Sciatic nerve (tissue), 2 donors: Measurements from ENCODE around the gene NMD3. TPM values are rescaled to one million over a fixed set of nuclear protein-coding genes. Genes with fewer than 3 reads are reported as not detected.

Source experiments
- ATAC-seq: fragments of 200-7000 bp; cut with Tn5 transposase; one replicate; pipeline ENCODE4 v1.9.1; 2020; ENCODE audit warnings: mild to moderate bottlenecking, moderate library complexity
- DNase-seq: peaks from one replicate; pipeline ENCODE4 v3.0.0-alpha.2; 2020; ENCODE audit warnings: low spot score
- intact Hi-C: fragments of 100-400 bp; cut with DNase I; formaldehyde crosslinking; loops from one replicate; pipeline ENCODE4 v1.14.2; 2022
- total RNA-seq: library from RNA; stranded (reverse); fragmentation: NEBNext Ultra II Directional; extraction: Animal tissue kit (Norgen Biotek cat#: 25700); gene quantifications from one replicate; pipeline ENCODE4 v1.2.1, GENCODE V29; 2021
- donor health status: DM: no; HTN: no; CAD: no.
- donor health status: DM: no; HTN: no; CAD: no.

The NMD3 gene
- total RNA-seq, 1 donor from 2014 or later: 56.8 TPM

- DNase-seq (no peak), ATAC-seq (no peak)
- intact Hi-C loops: no loop called here
These were observed 1.6 kb downstream of the NMD3 start for GRCh38 chr3:161222662-161223061.

DNA sequence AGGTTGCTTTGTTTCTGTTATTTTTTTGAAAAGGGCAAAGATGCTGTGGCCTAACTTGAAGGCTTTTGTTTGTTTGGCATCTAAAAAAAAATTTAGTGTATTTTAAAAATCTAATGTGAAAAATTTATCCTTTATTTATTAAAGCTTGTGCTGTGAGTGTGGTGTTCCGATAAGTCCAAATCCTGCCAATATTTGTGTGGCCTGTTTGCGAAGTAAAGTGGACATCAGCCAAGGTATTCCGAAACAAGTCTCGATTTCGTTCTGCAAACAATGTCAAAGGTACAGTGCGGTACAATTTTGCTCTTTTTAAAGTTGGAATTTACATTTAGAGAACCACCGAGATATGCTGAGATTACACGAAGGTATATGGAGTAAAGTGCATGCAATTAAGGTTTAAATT lies 3.7 kb downstream of the NMD3 start:
- DNase-seq: no peak
- ATAC-seq: no peak
- intact Hi-C loops: no loop called here

DNA sequence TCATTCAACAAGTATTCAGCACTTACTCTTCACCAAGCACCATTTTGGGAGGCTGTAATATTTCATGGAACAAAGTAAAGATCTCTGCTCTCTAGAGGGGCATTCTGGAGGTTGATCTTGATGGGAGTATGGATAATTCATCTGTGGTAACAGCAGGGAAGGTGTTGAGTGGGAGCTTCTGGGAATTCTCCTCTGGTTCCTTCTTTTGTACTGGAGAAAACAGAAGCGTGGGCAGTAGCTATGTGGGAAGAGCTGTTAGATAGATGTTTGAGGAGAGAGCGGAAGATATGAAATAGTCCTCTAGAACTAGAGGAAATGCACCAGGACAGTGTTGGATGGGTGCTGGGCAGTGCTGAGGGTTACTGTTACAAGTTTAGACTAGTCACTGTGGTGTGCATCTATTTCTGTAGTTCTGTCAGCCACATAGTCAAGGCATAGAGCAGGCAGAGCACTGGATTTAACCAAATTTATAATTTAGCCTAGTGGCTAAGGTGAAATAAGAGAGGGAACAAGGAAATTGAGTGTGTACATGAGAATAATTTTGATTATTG lies 9.6 kb downstream of the NMD3 start:
- intact Hi-C loops: no loop called here
- DNase-seq: no peak
- no peak for ATAC-seq

DNA sequence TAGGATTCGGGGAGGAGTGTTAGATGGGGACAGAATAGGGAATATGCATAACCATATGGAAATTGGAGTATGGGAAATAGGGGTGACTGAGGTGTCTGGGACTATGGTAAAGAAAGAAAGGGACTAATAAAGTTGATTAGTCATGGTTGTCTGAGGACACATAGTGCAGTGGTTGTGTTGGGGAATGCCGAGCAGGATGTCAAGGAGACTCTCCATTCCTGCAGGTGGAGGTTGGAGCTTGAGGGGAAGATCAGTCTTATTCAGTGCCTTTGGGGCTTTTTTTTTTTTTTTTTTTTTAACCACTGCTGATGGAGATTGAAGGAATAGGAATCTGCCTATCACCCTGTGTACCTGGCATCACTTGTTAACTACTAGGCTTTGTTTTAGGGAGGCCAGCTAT lies 10.8 kb downstream of the NMD3 start:
- DNase-seq (no peak), ATAC-seq (no peak)
- intact Hi-C loops: no loop called here

- DNase-seq (no peak), ATAC-seq (no peak)
- intact Hi-C loops: no loop called here
These were observed 12.4 kb downstream of the NMD3 start for GRCh38 chr3:161233557-161233956.

GRCh38 chr3:161236240-161236639 lies 15.1 kb downstream of the NMD3 start:
- intact Hi-C loops: no loop called here
- DNase-seq (no peak), ATAC-seq (no peak)

GRCh38 chr3:161239700-161240099 lies 18.6 kb downstream of the NMD3 start:
- no peak for DNase-seq

DNA sequence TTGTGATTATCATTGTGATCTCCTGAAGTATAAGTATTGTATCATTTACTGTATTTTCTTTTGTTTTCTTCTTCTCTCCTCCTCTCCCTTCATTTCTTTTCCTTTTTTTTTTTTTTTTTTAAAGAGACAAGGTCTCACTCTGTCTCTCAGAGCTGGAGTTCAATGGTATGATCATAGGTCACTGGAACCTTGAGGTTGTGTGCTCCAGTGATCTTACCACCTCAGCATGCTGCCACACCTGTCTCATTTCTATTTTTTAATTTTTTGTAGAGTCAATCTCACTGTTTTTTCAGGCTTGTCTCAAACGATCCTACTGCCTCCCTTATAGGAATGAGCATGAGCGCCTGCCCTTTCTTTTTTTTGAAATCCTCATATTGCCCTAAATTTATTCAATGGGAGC lies 23.4 kb downstream of the NMD3 start:
- no peak for DNase-seq
- no peak for ATAC-seq
- intact Hi-C loops: no loop called here

More at GRCh38 chr3:161239700-161240099, 18.6 kb downstream of the NMD3 start:
- intact Hi-C loops: no loop called here
- no peak for ATAC-seq

DNA sequence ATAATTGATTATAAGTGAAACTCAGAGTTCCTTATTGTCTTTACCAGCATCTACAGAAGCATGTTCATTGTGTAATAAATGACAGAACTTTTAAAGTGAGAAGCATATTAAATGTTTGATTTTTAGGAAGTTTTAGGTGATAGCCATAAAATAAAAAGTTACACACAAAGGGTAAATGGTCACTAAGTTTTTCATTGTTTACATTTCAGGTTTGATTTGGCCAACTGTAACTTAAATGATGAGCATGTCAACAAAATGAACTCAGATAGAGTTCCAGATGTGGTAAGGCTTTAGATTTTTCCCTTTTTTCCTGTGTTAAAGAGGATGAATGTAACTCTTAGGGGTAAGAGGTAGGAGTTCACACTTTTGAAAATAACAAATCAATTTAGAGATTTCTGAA lies 25.9 kb downstream of the NMD3 start:
- intact Hi-C loops: no loop called here
- DNase-seq (no peak), ATAC-seq (no peak)

GRCh38 chr3:161250116-161250515 lies 29.0 kb downstream of the NMD3 start:
- DNase-seq: no peak
- no peak for ATAC-seq
- intact Hi-C loops: no loop called here

DNA sequence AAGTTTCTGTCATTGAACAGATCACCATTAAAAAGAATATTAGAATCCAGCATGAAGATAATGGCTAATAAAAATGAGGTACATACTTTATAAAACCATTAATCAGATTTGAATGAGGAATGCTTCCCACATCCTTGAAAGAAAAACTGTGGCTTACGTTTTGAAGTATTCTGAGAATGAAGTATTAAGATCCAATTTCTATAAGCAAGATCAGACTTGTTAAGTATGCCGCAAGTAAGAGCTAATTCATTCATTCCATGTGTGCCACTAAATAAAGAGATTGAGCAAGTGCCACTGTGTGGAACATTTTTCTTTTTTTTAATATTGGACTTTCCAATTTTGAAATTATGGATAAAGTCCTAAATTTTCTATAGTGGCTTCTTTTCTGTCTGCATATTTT lies 30.6 kb downstream of the NMD3 start:
- ATAC-seq: no peak
- intact Hi-C loops: no loop called here

GRCh38 chr3:161252143-161252542 lies 31.0 kb downstream of the NMD3 start:
- DNase-seq (no peak), ATAC-seq (no peak)

More for the DNA sequence above, 30.6 kb downstream of the NMD3 start:
- DNase-seq: no peak

DNA sequence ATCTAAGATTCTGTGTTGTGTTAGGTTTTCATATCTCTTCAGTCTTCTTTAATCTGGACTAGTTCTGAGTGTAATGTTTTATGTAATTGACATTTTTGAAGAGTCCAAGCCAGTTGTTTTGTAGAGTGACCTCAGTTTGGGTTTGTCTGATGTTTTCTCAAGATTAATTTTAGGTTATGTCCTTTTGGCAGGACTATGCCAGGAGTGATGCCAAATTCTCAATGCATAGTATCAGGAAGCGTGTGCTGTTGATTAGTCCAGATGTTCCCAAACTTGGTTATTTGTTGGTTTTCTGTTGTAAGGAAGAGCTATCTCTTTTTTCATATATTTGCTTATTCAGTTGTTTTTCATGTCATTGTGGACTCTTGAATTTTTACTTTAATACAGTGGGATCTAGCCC lies 32.6 kb downstream of the NMD3 start:
- ATAC-seq (no peak), DNase-seq (no peak)
- intact Hi-C loops: no loop called here

More at GRCh38 chr3:161252143-161252542, 31.0 kb downstream of the NMD3 start:
- intact Hi-C loops: no loop called here

DNA sequence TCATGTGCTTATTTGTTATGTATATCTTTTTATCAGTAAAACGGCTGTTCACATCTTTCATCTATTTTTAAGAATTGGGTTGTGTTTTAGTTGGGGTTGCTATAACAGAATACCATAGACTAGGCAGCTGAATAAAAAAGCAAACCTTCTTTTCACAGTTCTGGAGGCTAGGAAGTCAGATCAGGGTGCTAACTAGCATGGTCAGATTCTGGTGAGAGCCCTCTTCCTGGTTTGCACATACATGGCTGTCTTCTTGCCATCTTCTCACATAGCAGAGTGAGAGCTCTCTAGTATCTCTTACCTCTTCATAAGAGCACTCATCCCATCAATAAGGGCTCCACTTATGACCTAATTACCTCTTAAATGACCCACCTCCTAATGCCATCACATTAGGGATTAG lies 33.8 kb downstream of the NMD3 start:
- no peak for DNase-seq
- intact Hi-C loops: no loop called here
- ATAC-seq: no peak

GRCh38 chr3:161263057-161263456 lies 41.9 kb downstream of the NMD3 start:
- ATAC-seq (no peak), DNase-seq (no peak)
- intact Hi-C loops: no loop called here

DNA sequence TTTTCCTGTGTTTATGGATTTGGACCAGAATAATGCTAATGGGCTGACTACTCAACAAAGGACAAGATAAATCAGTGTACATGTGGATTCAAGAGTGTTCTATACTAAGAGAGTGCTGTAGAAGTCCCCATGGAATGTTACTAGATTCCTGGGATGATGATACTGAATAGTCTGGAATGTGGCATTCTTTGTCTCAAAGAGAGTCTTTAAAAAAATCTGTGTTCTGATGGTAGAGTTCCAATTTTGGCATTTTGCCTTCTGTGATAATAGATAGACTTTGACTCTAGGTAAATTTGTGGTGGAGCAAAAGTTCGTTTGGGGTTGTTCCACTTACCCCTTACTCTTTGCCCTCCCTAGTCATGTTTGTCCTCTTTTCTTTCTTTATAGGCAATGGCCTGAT lies 43.7 kb downstream of the NMD3 start:
- intact Hi-C loops: no loop called here
- DNase-seq (no peak), ATAC-seq (no peak)

DNA sequence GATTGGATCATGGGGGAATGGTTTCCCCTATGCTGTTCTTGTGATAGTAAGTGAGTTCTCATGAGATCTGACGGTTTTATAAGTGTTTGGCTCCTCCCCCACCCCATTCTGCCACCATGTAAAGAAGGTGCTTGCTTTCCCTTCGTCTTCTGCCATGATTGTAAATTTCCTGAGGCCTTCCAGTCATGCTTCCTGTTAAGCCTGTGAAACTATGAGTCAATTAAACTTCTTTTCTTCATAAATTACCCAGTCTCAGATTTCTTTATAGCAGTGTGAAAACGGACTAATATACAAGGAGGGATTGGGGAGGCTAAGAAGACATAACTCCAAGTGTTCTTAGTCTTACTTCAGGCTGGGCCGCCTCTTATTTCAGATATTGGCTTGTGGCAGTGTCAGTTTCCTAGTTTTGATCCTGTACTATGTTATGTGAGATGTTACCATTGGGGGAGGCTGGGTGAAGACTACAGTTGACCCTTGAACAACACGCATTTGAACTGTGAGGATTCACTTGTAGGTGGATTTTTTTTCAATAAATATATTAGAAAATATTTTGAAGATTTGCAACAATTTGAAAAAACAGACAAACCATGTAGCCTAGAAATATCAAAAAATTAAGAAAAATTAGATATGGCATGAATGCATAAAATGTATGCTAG lies 44.9 kb downstream of the NMD3 start:
- intact Hi-C loops: no loop called here
- DNase-seq (no peak), ATAC-seq (no peak)

- ATAC-seq (no peak), DNase-seq (no peak)
- intact Hi-C loops: no loop called here
These were observed 45.6 kb downstream of the NMD3 start for GRCh38 chr3:161266731-161267150.

DNA sequence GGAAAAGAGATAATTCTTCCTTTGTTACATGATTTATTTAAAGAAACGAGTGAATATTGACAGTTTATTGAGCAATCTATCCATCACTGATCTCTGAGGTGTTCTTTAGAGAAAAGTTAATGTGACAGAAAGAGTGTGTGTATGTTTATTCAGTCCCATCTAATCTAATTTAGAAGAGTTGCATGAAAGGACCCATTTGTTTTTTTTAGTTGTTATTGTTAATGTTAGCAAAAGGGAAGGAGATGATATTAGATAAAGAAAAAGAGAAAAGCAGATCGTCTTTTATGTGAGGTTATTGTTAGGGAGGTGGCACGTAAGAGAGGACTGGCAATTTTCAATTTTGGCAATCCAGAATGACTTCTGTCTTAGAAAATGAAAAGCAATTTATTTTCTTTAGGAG lies 46.5 kb downstream of the NMD3 start:
- DNase-seq: no peak
- intact Hi-C loops: no loop called here
- no peak for ATAC-seq

GRCh38 chr3:161268601-161269000 lies 47.5 kb downstream of the NMD3 start:
- no peak for DNase-seq
- no peak for ATAC-seq

GRCh38 chr3:161270991-161271390 lies 49.9 kb downstream of the NMD3 start:
- intact Hi-C loops: loop anchor here (10.0 kb wide), 1 partner anchor 144 kb away; no protein-coding TSS in a partner anchor
- DNase-seq: no peak
- no peak for ATAC-seq

More at GRCh38 chr3:161268601-161269000, 47.5 kb downstream of the NMD3 start:
- intact Hi-C loops: no loop called here
